HG03457 (cell line): ENCODE measurements around the gene RAB11FIP5.
"Not testable (repeated sequence)": the region's sequence is repeated elsewhere in the genome, so short reads cannot be mapped to it uniquely, and the experiment has no call there.

Experiments used
- ATAC-seq: cut with Tn5 transposase; IDR thresholded peaks from one replicate; pipeline ENCODE4 v1.9.1; 2021; ENCODE audit warnings: moderate number of reproducible peaks; ENCODE audit not compliant: unreplicated experiment

The RAB11FIP5 gene

DNA sequence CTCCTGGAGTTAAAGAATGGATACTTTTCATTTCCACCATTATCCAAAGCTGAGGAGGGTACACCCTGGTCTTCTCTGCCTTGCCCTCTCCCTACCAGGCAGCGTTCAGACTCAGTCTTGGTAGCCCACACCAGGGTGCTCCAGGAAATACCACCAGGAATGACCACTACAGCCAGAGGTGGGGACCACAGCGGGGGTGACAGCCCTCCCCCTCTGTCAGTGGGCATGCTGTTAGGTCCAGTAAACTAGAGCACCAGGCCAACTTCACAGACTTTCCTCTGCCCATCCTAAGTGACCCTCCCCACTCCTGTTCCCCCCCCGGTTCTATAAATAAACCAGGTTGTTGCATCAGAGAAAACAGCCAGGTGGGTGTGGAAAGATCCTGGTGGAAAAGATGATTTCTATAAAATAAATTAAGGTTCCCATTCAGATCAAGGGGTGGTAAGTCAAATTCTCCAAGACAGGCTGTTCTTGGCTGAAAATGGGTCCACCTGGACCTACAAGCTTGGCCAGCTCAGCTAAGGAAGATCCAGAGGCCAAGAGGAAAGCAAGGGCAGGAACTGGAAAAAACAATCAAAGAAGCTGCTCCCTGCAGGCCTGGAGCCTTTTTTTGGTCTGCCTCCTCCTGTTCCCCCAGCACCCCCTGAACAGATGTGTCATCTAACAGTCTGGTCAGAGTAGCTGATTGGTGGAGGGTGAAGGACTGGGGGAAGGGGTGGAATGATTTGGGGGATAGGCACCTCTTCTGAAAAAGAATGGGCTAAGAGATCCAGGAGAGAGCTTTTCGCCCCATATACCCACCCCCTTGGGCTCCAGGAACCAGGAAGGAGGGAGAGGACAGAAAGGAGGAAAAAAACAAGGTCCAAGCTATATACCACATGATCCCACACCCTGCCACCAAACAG, 2.3 kb downstream of the RAB11FIP5 start:
- no peak for ATAC-seq

DNA sequence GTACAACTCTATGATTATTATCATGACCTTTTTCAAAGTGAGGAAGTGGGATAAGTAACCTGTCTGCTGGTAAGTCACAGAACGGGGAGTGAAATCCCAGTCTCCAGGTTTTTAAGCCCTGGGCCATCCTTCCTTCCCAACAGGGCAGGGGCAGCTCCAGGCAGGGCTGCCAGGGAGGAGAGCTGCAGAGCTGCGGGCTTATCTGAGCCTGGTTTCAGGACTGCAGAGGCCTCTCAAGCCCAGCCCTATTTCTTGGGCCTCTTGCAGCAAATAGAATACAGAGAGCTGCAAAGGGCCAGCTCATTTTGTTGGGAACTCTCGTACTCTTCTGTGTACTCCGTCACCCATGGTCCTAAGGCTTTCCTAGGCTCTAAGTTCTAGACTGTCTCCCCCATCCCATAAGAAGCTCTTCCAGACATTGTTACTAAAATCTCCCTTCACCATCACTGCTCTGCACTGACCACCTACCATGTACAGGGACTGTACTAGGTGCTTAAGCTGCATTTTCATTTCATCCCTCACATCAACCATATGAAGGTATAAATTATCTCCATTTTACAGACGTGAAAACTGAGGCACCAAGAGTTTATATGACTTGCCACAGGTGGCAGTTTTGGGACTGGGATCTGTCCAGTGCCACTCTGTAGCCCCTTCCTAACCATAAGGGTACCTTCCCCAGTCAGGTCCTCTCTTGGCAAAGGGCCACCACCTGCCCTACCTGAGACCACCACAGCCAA, 3.1 kb downstream of the RAB11FIP5 start:
- no peak for ATAC-seq

DNA sequence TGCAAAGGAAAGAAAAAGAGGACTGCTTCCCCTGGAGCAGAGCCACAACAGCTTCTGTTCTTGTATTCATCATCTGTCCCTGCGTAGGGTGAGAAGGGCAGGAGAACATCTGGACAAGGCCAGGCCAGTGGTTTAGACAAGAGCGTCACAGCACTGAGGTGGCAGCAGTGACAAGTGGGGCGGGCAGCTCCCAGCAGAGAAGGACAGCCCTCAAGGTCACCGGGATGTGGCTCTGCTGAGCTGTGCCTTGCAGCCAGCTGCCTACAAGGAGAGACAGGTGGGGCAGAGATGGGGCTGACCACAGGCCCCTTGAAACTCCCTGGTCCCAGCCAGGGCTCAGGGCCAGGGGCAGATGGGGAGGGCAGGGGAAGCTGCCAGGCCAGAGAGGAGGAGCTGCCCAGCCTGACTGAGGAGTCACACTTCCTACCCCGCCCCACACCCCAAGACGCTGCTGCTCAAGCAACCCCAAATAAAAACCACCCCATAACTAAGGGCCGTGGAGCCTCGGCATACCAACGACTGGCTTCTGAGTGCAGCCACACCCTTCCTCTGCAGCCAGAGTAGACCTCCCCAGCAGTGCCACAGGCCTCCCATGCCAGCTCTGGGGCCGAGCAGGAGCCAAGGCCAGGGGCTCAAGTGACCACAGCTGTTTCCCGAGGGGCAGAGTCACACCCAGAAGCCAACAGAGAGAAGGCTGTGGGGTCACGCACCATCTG, 5.4 kb downstream of the RAB11FIP5 start:
- no peak for ATAC-seq

DNA sequence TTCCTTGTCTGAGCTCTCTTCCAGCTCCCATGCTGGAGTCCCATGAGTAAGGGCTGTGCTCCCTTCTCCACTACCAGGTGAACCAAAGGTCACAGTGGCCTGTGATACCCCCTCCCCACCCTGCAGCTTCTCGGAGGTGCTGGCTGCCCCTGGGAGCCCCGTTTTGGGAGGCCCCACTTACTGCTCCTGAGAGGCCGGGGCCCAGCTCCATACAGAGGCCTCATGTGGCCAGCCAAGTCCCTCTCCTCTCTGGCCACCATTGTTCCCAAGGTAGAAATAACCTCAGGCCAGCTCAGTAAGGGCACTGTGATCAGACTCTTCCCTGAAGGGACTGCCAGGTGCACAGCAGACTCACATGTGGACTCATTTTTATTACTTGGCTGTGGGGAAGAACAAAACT, 6.0 kb downstream of the RAB11FIP5 start:
- ATAC-seq, result no peak

DNA sequence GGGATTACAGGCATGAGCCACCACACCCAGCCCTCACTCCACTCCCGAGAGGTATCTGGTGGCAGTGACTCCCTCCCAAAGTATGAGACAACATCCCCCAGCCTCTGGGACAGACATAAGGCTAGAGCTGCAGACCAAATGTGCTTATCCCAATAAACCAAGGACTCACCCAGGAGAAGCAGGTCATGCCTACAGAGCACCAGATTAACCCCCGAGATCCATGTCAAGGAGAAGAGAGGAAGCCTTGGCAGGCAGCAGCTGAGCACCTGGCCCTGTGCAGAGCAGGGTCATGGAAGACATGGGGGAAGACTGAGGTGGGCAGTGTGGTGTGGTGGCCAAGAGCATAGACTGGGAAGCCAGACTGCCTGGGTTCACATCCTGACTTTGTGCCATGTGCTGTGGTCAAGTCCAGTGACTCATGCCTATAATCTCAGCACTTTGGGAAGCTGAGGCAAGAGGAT, 7.2 kb downstream of the RAB11FIP5 start:
- no peak for ATAC-seq

DNA sequence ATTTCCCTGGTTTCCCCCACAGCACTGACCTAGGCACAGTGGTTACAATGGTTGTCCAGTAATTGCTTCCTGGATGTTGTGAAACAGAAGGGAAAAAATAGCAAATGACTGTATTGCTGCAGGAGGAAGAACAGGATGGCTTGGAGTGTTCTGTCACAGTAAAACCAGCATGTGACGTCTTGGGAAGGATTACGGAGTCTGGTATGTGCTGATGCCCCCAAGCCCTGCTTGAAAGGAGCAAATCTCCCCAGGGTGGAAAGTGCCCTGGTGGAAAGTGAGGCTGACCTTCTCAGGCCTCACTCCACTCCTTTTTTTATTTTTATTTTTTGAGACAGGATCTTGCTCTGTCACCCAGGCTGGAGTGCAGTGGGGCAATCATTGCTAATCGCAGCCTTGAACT, 7.8 kb downstream of the RAB11FIP5 start:
- no peak for ATAC-seq

DNA sequence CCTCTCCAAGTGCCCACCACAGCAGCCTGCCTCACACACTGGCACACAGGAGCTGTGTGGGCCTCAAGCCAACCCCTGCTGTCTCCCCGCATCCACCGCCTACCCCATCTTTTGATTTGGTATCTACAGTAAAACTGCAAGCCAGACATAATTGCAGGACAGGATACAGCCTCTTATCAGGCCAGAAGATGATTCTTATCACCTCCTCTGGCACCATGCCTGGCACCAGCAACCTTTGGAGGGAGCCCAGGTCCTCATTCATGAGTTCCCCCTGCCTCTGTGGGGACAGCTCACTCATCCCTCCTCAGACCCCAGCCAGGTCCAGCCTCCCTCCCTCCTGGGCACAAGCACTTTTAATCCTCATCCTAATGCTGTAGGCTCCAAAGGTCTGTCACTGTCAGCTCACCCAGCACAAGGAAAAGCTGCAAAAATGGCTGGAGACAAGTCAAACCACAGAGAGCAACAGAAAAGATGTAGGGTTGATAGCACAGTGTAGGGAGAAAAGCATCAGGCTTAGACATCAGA, 9.7 kb downstream of the RAB11FIP5 start:
- no peak for ATAC-seq

DNA sequence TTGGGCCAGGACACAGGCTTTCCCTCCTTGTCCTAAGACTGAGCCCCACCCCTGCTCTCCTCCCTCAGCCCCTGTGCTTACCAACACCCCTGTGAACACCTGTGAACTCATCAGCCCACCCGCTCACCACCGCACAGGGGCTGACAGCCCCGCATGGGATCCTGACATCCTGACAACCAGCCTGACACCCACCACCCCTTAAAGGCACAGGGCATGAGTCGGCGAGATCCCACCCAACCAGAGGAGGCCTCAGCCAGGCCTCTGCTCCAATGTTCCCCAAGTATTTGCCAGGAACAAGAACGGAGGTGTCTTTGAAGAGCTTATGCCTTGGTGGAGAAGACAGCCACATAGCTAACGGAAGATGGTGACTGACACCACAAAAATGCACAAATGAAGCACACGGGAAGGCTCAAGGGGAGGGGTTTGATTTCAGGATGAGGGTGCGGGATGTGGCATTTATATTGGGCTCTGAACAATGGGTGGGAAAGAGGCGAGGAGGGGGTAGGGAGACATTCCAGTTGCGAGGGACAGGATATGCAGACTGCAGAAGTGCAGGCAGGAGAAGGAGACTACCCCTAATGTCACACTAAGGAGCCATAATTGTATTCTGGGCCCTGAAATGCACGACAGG, 11.0 kb downstream of the RAB11FIP5 start:
- no peak for ATAC-seq

DNA sequence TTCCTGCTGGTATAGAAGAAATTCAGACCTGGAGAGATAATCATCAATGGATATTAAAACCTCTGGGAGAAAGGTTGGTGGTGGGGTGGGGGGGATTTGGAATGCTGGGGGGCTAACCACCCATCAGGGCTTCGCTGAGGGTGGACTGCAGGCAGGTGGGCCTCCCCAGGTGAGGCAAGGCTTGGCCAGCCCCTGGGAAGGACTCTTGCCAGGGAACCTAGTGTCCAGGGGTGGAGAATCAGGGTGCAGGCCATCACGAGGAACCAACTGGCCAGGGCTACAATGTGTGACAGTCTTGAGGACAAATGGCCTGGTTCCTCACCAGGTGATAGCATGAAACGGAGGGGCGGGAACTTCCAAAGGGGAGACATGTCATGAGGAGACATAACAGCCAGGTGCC, 11.8 kb downstream of the RAB11FIP5 start:
- no peak for ATAC-seq

DNA sequence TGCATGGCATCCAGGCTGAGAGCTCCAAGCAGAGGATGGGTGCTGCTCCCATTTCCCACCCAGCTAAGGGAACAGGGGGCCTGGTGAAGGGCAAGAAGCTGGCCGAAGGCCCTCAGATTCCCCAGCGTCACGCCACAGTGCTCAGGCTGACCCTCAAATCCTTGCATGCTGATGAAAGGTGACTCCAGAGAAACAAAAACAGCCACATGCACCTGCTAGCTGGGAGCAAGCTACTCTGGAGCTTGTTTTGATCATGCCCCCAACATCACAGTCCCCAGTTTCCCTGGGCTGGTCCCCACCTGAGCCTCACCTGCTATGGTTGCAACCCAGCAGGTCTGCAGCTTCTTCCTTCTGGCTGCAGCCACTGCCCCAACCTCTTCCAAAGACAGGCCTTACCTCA, 13.3 kb downstream of the RAB11FIP5 start:
- ATAC-seq, result no peak

DNA sequence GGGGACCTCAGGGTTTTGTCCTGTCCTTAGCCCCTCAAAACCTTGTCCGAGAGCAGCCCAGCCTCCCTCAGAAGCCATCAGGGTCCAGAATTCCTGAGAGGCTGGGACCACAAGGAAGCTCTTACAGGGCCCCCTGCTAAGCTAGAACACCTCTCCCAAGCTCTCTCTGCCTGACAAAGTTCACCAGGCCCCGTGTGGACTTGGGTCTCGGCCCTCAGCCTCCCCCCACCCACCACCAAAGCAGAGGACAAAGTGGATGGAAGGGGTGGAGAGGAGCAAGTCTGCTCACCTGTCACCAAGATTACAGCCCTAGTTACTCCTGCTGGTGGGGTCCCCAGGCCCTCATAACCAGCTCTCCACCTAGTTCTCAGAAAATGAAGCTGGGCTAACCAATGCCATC, 16.8 kb downstream of the RAB11FIP5 start:
- ATAC-seq, result no peak

DNA sequence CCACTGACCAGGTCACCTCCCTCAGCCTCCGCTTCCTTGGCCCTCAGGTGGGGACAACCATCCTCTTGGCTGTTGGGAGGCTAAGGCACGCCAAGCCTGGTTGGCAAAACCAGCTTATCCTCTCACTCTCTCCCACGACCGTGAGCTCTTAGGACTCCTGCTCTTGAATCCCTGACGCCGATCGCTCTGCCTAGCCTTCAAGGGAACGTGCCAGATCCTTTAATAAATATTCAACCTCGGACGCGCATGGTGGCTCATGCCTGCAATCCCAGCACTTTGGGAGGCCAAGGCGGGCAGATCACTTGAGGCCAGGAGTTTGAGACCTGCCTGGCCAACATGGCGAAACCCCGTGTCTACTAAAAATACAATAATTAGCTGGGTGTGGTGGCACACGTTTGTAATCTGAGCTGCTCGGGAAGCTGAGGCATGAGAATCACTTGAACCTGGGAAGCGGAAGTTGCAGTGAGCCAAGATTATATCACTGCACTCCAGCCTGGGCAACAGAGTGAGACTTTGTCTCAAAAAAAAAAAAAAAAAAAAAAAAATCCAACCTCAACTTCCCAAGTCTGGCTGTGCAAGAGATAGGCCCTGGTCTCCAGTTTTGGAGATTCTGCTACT, 19.0 kb downstream of the RAB11FIP5 start:
- not testable (repeated sequence) for ATAC-seq

DNA sequence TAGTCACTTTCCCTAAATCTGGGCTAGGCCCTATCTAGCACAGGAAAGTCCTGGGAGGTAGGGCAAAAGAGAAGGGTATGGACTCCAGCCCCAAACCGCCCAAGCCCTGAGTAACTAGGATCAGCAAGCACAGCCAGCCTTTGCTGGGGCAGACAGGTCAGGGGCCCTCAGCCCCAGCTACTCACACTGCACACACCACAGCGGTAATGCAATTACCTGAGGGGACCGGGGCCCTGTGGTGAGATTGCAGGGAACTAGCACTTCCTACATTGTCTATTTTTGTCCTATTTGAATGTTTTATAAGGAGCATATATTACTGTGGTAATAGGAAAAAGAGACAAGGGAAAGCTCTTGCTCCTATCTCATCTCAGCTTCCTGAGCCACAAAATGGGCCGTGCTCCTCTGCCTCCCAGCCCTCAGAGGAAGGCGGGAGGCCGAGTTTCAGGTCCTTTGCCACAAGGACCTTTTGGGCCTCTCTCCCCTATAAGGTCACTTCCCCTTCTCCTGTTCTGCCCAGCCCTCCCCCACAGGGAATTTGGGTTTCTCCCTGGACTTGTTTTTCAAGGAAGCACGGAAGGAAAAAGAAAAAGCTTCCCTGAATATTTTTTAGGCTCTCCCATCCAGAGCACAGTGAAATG, 20.5 kb downstream of the RAB11FIP5 start:
- ATAC-seq, result no peak

DNA sequence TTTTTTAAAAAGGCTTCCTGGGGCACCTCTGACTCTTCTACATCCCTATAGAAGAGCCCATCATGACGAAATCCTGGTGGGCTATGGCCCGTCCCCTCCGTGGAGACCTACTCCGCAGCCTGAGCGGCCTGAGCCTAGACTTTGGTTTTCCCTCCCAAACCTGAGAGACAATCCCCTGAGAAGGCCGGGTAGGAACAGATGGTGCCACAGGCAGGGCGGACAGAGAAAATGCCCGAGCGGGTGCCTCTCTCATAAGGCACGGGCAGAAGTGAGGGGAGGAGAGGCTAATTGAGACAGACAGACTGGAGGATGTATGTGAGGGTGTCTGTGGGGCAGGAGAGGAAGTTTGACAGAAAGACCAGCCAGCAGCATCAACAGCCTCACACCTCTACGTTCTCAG, 21.1 kb downstream of the RAB11FIP5 start:
- ATAC-seq, result no peak

DNA sequence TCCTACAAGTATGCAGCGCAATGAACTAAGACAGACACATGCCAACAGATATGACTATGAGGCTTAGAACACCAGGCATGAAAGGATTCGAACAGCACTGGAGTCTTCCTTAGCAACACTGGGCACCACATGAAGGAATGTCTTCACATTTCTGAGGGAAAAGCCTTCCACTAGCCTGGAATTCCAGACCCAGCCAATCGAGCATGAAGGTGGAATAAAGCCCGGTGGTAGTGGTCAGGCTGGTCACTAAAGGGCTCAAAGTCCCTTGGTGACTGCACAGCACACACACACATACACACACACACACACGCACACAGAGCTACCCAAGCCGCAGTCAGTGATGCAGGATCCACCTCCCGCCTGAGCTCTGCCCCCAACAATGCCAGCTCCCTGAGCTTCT, 21.6 kb downstream of the RAB11FIP5 start:
- ATAC-seq, result no peak

DNA sequence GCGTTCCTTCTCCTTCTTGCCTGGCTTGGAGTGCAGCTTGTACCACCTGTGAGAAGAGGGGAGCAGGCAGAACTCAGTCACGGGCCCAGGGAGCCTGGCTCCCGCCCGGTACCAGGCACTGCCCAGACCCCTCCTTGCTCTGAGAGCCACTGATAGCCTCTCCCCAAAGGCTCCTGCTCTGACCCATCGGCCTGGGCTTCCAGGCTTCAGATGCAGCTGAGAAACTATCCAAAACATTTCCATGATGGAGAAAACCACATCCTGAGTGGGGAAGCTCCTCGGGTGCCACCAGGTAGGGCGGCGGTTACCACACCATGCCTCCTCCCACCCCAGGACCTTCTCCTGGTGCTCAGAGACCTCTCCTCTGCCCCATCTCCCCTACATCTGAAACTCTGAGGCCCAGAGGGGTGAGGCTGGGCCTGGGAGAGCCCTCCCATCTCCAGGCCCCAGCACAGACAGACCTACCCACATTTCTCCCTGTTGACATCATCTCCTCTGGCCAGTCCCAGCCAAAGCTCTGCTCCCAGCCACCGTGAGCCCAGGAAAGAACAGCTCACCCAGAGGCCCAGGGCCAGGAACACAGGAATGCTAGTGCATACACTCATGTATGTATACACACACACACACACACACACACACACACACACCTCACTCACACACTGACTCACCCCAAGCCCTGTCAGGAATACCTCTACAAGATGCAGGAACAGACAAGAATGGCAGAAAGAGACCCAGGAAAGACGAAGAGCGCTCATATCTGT, 23.3 kb downstream of the RAB11FIP5 start:
- no peak for ATAC-seq

DNA sequence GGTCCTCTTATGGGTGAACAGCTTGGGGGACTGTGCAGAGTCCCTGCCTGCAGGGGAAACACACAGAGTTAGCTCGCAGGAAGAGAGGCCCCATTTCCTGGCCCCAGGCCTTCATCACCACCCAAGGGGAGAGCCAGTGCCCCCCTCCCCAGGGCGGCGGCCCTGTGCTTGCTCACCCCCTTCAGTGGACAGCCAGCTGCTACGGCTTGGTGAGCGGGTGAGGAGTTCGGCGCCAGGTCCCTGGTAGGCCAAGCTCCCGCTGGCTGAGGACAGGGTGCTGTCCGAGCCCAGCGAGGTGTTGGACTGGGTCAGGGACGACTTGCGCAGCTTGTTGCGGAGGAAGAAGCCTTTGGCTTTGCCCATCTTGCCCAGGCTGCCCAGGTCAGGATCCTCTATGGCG, 24.0 kb downstream of the RAB11FIP5 start:
- no peak for ATAC-seq

DNA sequence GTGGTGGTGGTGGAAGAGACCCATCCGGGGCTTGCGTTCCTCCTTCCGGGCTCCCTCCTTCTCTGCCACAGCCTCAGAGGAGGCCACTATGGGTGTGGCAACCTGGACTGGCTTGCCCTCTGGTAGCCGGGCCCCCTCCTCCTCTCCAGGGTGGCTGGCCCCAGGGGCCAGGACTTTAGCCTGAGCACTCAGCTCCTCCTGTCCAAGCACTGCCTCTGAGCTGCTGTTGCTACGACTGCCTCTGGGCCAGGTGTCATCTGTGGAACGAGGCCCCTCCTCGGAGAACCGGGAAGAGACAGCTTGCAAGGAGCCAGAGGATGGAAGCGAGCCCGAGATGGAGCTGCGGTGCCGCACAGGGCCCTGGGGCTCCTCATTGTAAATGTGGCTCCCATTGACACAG, 24.5 kb downstream of the RAB11FIP5 start:
- ATAC-seq, result no peak

DNA sequence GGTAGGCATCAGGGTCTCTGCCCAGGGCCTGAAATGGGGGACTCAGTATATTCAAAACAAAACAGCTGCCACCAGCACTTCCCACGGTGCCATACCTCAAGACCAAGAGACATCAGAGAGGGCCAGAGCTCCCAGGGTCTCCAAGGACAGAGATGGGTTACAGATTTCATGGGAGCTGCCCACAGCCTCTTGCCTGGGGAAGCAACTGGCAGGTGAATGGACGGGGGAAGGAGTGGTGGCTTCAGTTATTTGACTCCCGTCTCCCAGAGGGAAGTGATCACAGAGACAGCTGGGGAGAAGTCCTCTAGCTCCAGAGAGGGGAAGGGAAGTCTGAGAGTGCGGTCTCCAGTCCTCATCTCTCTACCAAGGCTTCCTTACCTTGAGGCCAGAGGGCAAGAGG, 25.4 kb downstream of the RAB11FIP5 start:
- no peak for ATAC-seq
